Measurements from ENCODE around the gene CAPN15. TPM values are rescaled to one million over a fixed set of nuclear protein-coding genes. Genes with fewer than 3 reads are reported as not detected.

The CAPN15 gene
- total RNA-seq, 1 experiment from 2014 or later = 76.4 TPM

- Histone ChIP-seq H3K14ac (ENCODE audit: insufficient read depth, low read length) (no peak overlapping the region), H3K79me1 (ENCODE audit: insufficient read depth, low read depth, low read length, poor library complexity, severe bottlenecking) (no peaks in the 10 kb centered on the region), H3K23ac (ENCODE audit: insufficient read length, low read depth, low read length) (no peak overlapping the region), H3K4me1 (ENCODE audit: insufficient read depth, low read length) (no peaks in the 10 kb centered on the region; the same call in 1 of the 2 replicates), H3K9ac (ENCODE audit: extremely low read depth, insufficient read length, low read length) (no peak overlapping the region), H3K27me3 (ENCODE audit: insufficient read depth, low read length) (no peaks in the 10 kb centered on the region), H3K4ac (ENCODE audit: low read depth, low read length) (no peak overlapping the region), H3K18ac (ENCODE audit: insufficient read length, low read depth, low read length) (no peak overlapping the region), H4K91ac (ENCODE audit: insufficient read length, low read depth, low read length) (no peak overlapping the region), H2AFZ (ENCODE audit: low read length) (no peak overlapping the region), H3T11ph (ENCODE audit: low read length) (no peak overlapping the region), H3K9me3 (ENCODE audit: control insufficient read depth, low read depth, low read length) (no peaks in the 10 kb centered on the region), H3K4me2 (ENCODE audit: insufficient read depth, insufficient read length, low read length) (no peak overlapping the region), H2BK120ac (ENCODE audit: low read depth, low read length, poor library complexity, severe bottlenecking) (no peak overlapping the region), H4K20me1 (ENCODE audit: control insufficient read depth, insufficient read depth, insufficient read length) (peaks cover under 1% of the 10 kb centered on the region), H2AK5ac (ENCODE audit: insufficient read length, low read length) (no peak overlapping the region), H3K56ac (ENCODE audit: insufficient read length, low read depth, low read length) (no peak overlapping the region), H3K79me2 (ENCODE audit: insufficient read depth, low read length) (peaks cover 8% of the 10 kb centered on the region; the same call in 1 of the 2 replicates), H4K8ac (replicated peaks; ENCODE audit: insufficient read length, low read depth, low read length) (no peak overlapping the region), H4K5ac (ENCODE audit: insufficient read length, low read depth, low read length) (no peak overlapping the region), H3K23me2 (ENCODE audit: insufficient read length, low read depth, low read length, poor library complexity, severe bottlenecking) (peaks cover 13% of the 10 kb centered on the region), H2BK15ac (ENCODE audit: low read depth, low read length) (no peak overlapping the region), H2BK5ac (ENCODE audit: insufficient read length, low read length) (no peak overlapping the region), H2BK12ac (ENCODE audit: insufficient read length, low read depth, low read length) (no peak overlapping the region), H2BK20ac (ENCODE audit: low read depth, low read length, poor library complexity, severe bottlenecking) (no peak overlapping the region), H3K27ac (ENCODE audit: insufficient read length, low read depth, low read length) (no peak overlapping the region)
- H3K27ac Mint-ChIP-seq = no peak overlapping the region
- DNase-seq = no peak
- TF ChIP-seq CTCF (conservative IDR thresholded peaks at IDR 0.05) = no peak
- no CpG with 5 or more reads among the region's 24 CpGs for WGBS (ENCODE audit: extremely low coverage, insufficient read length, low lambda C conversion rate)
- no peaks in the 10 kb centered on the region for H3K9me3 Mint-ChIP-seq
- no peak overlapping the region for H3K4me3 Mint-ChIP-seq
- no peaks in the 10 kb centered on the region; the same call in 1 of the 2 replicates for H3K27me3 Mint-ChIP-seq (ENCODE audit: low read depth)
- H3K36me3 Mint-ChIP-seq (ENCODE audit: insufficient read depth in 1 of 3, low read depth in 3 of 3) = peaks cover 0 to 13% (median 12%) of the 10 kb centered on the region in 3 experiments; a peak in 5 of 7 replicates
- peaks cover 15 to 19% of the 10 kb centered on the region in 2 experiments for H3K4me1 Mint-ChIP-seq
These were observed 3.1 kb upstream of the CAPN15 start for GRCh38 chr16:524274-525040.

All from H9 (cell line).